Measurements from ENCODE around the gene IL26.

GRCh38 chr12:68173792-68174191 lies 51.8 kb downstream of the IL26 start:
- TF ChIP-seq CTCF (IDR thresholded peaks at IDR 0.05; ENCODE audit: poor library complexity) (no peak), EZH2phosphoT487 (IDR thresholded peaks at IDR 0.05; ENCODE audit: low read depth, severe bottlenecking, unreplicated experiment) (no peak)

Data from hepatocyte (in vitro differentiated cells).